Aorta (tissue), 5 donors: ENCODE results near the gene ZBTB32. TPM values are rescaled to one million over a fixed set of nuclear protein-coding genes. Genes with fewer than 3 reads are reported as not detected.

Source experiments
- ATAC-seq: fragments of 200-7000 bp; cut with Tn5 transposase; one replicate; pipeline ENCODE4 v1.9.1; 2022; ENCODE audit warnings: moderate library complexity; ENCODE audit not compliant: low FRiP score
- DNase-seq, 2 donors: peaks; one replicate each; pipeline ENCODE4 v3.0.0-alpha.2; 2020
- H3K27ac ChIP-seq, 2 donors: one replicate each; pipeline ENCODE4 v1.5.1; 2013; ENCODE audit warnings: low read length in 2 of 2, mild to moderate bottlenecking in 2 of 2, moderate library complexity in 2 of 2, control low read depth in 1 of 2, inconsistent platforms in 1 of 2, low read depth in 1 of 2
- H3K27me3 ChIP-seq, 2 donors: one replicate each; pipeline ENCODE4 v1.6.1; 2013; ENCODE audit warnings: control low read depth in 1 of 2, low read length in 1 of 2, mild to moderate bottlenecking in 1 of 2, moderate library complexity in 1 of 2; ENCODE audit not compliant: insufficient read depth in 2 of 2, control insufficient read depth in 1 of 2
- H3K36me3 ChIP-seq, 2 donors: one replicate each; pipeline ENCODE4 v1.6.1; 2013; ENCODE audit warnings: control low read depth in 1 of 2, low read length in 1 of 2, mild to moderate bottlenecking in 1 of 2; ENCODE audit not compliant: insufficient read depth in 2 of 2, control insufficient read depth in 1 of 2
- H3K4me1 ChIP-seq, 2 donors: one replicate each; pipeline ENCODE4 v1.6.1; 2013; ENCODE audit warnings: low read length in 2 of 2, control low read depth in 1 of 2, mild to moderate bottlenecking in 1 of 2, moderate library complexity in 1 of 2; ENCODE audit not compliant: insufficient read depth in 2 of 2, control insufficient read depth in 1 of 2
- H3K4me3 ChIP-seq, 2 donors: one replicate each; pipeline ENCODE4 v1.5.1; 2013; ENCODE audit warnings: low read length in 2 of 2, control low read depth in 1 of 2, mild to moderate bottlenecking in 1 of 2
- H3K9me3 ChIP-seq: one replicate; pipeline ENCODE4 v1.6.1; 2013; ENCODE audit warnings: mild to moderate bottlenecking, low read length; ENCODE audit not compliant: control insufficient read depth
- WGBS, 2 donors: extraction: QIAGEN DNeasy Blood & Tissue Kit; methylation state at CpG; one replicate each; pipeline ENCODE4 v1.1.7; 2013; 5-methylcytosine and 5-hydroxymethylcytosine counted together
- intact Hi-C, 2 donors: fragments of 100-400 bp; cut with DNase I; formaldehyde crosslinking; loops; one replicate each; pipeline versions ENCODE4 v1.14.2 to v1.15.0; 2022
- polyA plus RNA-seq, 2 donors: library from polyadenylated mRNA; stranded (reverse); fragments of 200-250 nt; gene quantifications; one replicate each; pipeline ENCODE4 v1.2.3, GENCODE V29; 2013
- total RNA-seq, 2 donors: library from RNA; stranded (reverse); fragmentation: NEBNext Ultra II Directional; extraction: Animal tissue kit (Norgen Biotek cat#: 25700); gene quantifications; one replicate each; pipeline ENCODE4 v1.2.1, GENCODE V29; 2021
- donor health status: healthy with polysubstance abuse.
- donor health status: Bipolar disorder and iron deficiency.
- donor health status: DM: no; HTN: no; CAD: no.
- donor health status: DM: no; HTN: no; CAD: no.
- donor health status: DM: yes; HTN: yes; CAD: no.

ZBTB32 gene
- total and polyA plus RNA-seq, 4 donors: 0.19 TPM; not detected in 3

DNA sequence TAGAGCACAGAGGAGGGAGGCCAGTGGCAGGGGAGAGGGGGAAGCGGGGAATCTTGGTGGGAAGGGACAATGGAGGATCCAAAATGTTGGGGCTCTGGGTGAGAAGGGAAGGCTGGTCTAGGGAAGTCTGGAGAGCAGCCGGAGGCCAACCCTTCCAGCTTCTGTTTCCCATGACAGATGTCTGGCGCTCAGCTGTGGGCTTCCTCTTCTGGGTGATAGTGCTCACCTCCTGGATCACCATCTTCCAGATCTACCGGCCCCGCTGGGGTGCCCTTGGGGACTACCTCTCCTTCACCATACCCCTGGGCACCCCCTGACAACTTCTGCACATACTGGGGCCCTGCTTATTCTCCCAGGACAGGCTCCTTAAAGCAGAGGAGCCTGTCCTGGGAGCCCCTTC is 42.2 kb downstream of the ZBTB32 start:
- H3K4me3 ChIP-seq: no peak overlapping the region
- intact Hi-C loops: loop anchor here in 1 of 2 donors (5.0 to 10.0 kb wide), 2 partner anchors 186 to 398 kb away; partner anchors contain the start of gene CAPNS1
- no peak overlapping the region for H3K27ac ChIP-seq
- no peak for DNase-seq
- no peaks in the 10 kb centered on the region for H3K36me3 ChIP-seq
- H3K9me3 ChIP-seq: no peaks in the 10 kb centered on the region
- no peaks in the 10 kb centered on the region for H3K4me1 ChIP-seq
- no peaks in the 10 kb centered on the region for H3K27me3 ChIP-seq
- 90% methylated on average over 5 of the region's 5 CpGs for WGBS, 2 donors
- no peak for ATAC-seq

DNA sequence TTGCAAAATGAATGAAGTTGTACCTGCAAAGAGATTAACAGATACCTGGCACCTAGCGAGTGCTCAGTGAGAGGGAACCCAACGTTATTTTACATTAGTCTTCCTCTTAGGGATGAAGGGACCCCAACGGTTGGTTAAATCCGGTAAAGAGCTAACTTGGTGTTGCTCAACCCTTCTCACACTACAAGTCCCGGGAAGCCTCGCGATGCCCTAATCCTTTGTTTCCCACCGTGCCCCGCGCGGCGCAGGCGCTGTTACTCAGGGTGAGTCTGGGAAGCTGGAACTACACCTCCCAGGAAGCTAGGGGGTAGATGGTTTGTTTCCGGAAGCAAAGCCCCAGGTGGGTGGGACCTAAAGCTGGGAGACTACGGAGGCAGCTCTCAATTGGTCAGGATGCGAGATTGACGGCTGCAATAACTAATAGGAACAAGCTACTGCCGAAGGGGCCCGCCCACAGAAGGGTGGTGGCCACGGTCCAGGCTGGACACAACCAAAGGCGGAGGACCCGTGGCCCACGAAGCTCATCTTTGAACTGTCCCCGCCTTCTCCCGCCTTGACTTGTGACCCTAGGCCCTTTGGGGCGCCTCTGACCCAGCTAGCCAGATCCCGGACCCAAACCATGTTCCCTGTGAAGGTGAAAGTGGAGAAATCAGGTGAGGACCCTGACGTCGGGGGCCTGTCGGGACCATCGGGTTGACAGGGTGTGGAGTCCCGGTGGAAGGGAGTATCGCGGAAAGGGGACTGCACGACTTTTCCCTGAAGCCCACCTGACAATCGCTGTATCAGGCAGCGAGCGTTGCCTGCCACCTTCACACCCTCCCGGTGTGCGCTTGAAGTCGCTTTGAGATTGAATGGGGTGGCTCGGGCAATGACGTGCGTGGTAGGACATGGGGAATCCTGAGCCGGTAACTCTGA is 44.0 kb downstream of the ZBTB32 start, which contains the start of gene LIN37:
LIN37 (plus strand) TSS at position 471 of the 915 bp plus-strand sequence; CDS start at position 620, 149 bp downstream.
- 0 to 1% methylated on average over 45 of the region's 45 CpGs for WGBS, 2 donors
- H3K27ac ChIP-seq: peak within 1 kb of the TSS in 1 of 2 donors; percentile 55
- H3K9me3 ChIP-seq: no peaks in the 10 kb centered on the region
- no peaks in the 10 kb centered on the region for H3K27me3 ChIP-seq
- intact Hi-C loops: loop anchor here in 1 of 2 donors (5.0 to 10.0 kb wide), 2 partner anchors 184 to 396 kb away; partner anchors contain the start of gene CAPNS1
- H3K36me3 ChIP-seq: peaks cover 0 to 3% of the 10 kb centered on the region in 2 donors
- ATAC-seq (peak; percentile 92), DNase-seq (peak; percentile 99)
- H3K4me3 ChIP-seq: peak within 1 kb of the TSS; percentile 55 to 88
- H3K4me1 ChIP-seq: no peaks in the 10 kb centered on the region

DNA sequence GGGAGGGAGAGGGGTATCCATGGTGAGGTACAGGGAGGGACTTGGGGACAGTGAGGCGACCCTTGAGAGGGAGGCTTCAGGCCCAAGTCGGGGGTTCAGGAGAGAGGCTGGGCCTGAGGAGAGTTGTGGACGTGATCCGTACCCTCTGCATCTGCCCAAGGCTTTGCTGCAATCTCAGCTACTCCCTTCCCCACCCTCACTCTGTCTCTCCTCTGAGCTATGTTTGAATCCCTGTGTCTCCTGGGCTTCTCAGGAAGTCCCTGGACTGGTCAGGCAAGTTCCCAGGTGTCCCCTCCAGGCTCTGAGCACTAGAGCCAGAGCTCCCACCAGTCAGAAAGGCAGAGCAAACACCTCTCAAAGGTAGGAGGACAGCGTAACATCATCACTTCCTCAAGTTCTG is 45.8 kb downstream of the ZBTB32 start:
- Histone ChIP-seq H3K9me3 (no peaks in the 10 kb centered on the region), H3K36me3 (peaks cover 0 to 3% of the 10 kb centered on the region in 2 donors), H3K27ac (no peak overlapping the region), H3K4me3 (no peak overlapping the region), H3K4me1 (no peaks in the 10 kb centered on the region), H3K27me3 (no peaks in the 10 kb centered on the region)
- intact Hi-C loops: no loop called here
- WGBS, 2 donors: 80 to 93% methylated on average over 3 to 5 of the region's 5 CpGs
- DNase-seq (no peak), ATAC-seq (no peak)

DNA sequence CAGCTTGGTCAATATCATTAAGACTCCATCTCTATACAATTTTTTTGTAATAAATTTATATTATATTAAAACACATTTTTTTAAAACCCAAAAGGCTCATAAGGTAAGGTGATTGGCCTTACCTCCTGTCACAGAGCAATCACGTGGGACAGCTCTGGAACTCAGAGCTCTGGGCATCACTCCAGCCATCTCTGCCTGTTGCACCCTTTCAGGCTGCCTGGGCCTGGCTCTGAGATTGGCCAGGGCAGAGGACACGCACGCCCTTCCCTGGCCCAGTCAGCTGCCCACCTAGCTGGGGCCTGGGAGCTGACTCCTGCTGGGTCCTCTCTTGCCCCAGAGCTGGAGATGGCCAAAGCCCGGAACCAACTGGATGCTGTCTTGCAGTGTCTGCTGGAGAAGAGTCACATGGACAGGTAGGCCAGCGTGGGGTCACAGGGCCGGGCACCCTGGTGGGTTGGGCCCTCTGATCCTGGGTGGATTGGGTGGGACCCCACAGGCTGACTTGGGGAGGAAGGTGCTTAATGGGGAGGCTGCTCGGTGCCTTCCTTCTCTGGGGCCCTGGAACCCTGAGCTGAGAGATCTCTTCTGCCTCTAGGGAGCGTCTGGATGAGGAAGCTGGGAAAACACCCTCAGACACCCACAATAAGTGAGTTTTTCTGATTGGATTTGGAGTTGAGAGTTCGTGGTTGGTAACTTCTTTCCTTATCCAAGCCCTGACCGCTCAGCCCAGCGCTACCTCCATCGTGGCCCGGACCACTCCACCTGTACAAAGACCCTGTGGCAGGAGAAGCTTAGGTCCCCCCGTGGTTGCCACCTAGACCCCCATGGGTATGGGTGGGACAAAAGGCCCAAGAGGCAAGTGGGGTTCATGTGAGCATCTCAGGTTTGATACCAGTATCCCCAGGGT is 47.7 kb downstream of the ZBTB32 start:
- Histone ChIP-seq H3K4me3 (no peak overlapping the region), H3K27ac (no peak overlapping the region), H3K27me3 (no peaks in the 10 kb centered on the region), H3K36me3 (peaks cover 0 to 3% of the 10 kb centered on the region in 2 donors), H3K9me3 (no peaks in the 10 kb centered on the region), H3K4me1 (no peaks in the 10 kb centered on the region)
- DNase-seq: no peak
- ATAC-seq: no peak
- intact Hi-C loops: no loop called here
- 81 to 82% methylated on average over 14 of the region's 14 CpGs for WGBS, 2 donors

DNA sequence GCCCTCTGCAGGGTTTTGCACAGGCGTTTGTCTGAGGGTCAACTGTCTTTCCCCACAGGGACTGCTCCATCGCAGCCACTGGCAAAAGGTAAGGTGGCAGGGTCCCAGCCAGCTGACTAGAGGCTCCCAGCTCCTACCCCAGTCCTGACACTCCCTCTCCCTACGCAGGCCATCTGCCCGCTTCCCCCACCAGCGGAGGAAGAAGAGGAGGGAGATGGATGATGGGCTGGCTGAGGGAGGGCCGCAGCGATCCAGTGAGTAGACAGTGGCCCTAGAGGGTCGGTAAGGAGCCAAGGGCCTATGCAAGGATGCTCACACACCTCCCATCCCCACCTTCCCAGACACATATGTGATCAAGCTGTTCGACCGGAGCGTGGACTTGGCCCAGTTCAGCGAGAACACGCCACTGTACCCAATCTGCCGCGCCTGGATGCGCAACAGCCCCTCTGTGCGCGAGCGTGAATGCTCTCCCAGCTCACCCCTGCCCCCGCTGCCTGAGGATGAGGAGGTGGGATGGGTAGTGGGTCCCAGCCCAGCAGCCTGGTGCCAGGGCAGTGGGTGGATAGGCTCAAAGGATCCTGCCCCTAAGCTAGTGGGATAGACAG is 48.5 kb downstream of the ZBTB32 start:
- Histone ChIP-seq H3K36me3 (peaks cover 0 to 3% of the 10 kb centered on the region in 2 donors), H3K4me1 (no peaks in the 10 kb centered on the region), H3K27ac (no peak overlapping the region), H3K27me3 (no peaks in the 10 kb centered on the region), H3K9me3 (no peaks in the 10 kb centered on the region), H3K4me3 (no peak overlapping the region)
- DNase-seq (peak in 1 of 2 donors; percentile 76), ATAC-seq (no peak)
- WGBS, 2 donors: 93 to 94% methylated on average over 19 to 20 of the region's 20 CpGs
- intact Hi-C loops: no loop called here

DNA sequence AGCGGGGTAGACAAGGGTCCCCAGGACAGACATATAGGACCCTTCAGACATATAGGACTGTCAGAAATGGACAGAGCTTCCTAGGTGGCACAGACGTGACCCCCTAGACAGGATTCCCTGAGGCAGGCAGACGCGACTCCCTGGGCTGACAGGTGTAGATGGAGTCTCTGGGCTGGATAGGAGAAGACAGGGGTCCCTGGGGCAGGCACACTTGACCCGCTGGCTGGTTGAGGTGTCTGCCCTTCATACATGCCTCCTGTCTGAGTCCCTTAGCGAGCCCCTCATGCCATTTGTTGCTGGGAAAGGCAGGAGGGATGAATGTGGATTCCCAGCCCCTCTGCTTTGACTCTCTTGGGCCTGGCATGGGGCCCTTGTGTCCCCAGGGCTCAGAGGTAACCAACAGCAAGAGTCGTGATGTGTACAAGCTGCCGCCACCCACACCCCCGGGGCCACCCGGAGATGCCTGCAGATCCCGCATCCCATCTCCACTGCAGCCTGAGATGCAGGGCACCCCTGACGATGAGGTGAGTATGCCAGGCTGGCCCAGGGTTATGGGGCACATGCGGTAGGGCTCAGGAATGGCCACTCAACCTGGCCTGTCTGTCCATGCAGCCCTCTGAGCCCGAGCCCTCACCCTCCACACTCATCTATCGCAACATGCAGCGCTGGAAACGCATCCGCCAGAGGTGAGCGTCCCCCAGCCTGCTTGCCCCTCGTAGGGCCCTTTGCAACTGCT is 49.4 kb downstream of the ZBTB32 start:
- Histone ChIP-seq H3K27ac (peak overlapping the region in 1 of 2 donors; percentile 4), H3K4me1 (no peaks in the 10 kb centered on the region), H3K4me3 (no peak overlapping the region), H3K36me3 (peaks cover 0 to 3% of the 10 kb centered on the region in 2 donors), H3K9me3 (no peaks in the 10 kb centered on the region), H3K27me3 (no peaks in the 10 kb centered on the region)
- 82 to 91% methylated on average over 20 of the region's 20 CpGs for WGBS, 2 donors
- ATAC-seq: no peak
- DNase-seq: peak in 1 of 2 donors; percentile 74
- intact Hi-C loops: no loop called here

DNA sequence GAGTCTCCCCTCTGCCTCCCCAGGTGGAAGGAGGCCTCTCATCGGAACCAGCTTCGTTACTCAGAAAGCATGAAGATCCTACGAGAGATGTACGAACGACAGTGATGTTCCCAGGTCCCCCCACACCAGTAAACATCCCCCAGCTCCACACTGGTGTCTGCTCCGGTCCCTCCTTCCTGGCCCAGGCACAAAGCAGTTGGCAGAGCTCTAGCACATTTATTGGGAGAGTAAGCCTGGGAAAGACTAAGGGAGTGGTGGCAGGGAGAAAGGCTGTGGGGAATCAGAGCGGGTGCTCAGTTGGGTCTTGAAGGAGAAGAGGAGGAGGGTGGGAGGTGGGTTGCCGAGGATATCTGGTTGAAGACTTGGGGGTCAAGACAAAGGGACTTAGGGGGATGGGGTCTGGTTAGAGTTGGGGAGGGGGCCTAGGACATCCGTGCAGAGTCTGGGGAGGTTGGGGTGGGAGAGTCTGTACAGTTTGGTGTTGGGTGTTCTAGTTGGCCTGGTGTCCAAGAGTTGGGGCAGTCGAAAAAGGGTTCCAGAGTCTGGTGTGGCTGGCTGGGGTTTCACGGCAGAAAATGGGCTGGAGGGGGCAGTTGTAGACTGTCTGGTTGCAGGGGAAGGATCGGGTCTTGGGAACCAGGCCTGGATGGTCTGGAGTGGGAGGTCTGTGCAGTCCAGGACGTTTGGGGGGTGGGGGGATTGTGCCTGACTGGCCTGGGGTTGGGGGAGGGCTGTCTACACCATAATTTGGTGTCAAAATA is 50.2 kb downstream of the ZBTB32 start:
- Histone ChIP-seq H3K27ac (peak overlapping the region in 1 of 2 donors; percentile 83), H3K9me3 (no peaks in the 10 kb centered on the region), H3K4me3 (no peak overlapping the region), H3K27me3 (no peaks in the 10 kb centered on the region), H3K36me3 (peaks cover 0 to 3% of the 10 kb centered on the region in 2 donors), H3K4me1 (no peaks in the 10 kb centered on the region)
- ATAC-seq: no peak
- DNase-seq: peak; percentile 47 to 70
- WGBS, 2 donors: 76 to 77% methylated on average over 13 of the region's 13 CpGs
- intact Hi-C loops: no loop called here
